ENCODE measurements around the gene THEM4. TPM values are rescaled to one million over a fixed set of nuclear protein-coding genes. Genes with fewer than 3 reads are reported as not detected.

THEM4 gene
- total and polyA plus RNA-seq, 8 donors: 6.1 to 27.8 (median 8.4) TPM

GRCh38 chr1:151825751-151826660, 83.3 kb downstream of the THEM4 start:
- Histone ChIP-seq H3K9me3 (no peaks in the 10 kb centered on the region), H3K36me3 (peaks cover 0 to 21% (median 2%) of the 10 kb centered on the region in 3 donors), H3K4me3 (no peak overlapping the region), H3K27ac (no peak overlapping the region), H3K4me1 (peaks cover 9 to 26% (median 18%) of the 10 kb centered on the region in 3 donors), H3K27me3 (no peaks in the 10 kb centered on the region)
- 64 to 67% methylated on average over 21 of the region's 21 CpGs for WGBS, 2 donors
- no peak for DNase-seq
- intact Hi-C loops (cut with DNase I): loop anchor here in 1 of 3 donors (10.0 kb wide), 1 partner anchor 51 kb away; no protein-coding TSS in a partner anchor
- ATAC-seq: no peak
- TF ChIP-seq, protein P1, sequence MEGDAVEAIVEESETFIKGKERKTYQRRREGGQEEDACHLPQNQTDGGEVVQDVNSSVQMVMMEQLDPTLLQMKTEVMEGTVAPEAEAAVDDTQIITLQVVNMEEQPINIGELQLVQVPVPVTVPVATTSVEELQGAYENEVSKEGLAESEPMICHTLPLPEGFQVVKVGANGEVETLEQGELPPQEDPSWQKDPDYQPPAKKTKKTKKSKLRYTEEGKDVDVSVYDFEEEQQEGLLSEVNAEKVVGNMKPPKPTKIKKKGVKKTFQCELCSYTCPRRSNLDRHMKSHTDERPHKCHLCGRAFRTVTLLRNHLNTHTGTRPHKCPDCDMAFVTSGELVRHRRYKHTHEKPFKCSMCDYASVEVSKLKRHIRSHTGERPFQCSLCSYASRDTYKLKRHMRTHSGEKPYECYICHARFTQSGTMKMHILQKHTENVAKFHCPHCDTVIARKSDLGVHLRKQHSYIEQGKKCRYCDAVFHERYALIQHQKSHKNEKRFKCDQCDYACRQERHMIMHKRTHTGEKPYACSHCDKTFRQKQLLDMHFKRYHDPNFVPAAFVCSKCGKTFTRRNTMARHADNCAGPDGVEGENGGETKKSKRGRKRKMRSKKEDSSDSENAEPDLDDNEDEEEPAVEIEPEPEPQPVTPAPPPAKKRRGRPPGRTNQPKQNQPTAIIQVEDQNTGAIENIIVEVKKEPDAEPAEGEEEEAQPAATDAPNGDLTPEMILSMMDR (IDR thresholded peaks at IDR 0.05): no peak
- no peak for FAIRE-seq

DNA sequence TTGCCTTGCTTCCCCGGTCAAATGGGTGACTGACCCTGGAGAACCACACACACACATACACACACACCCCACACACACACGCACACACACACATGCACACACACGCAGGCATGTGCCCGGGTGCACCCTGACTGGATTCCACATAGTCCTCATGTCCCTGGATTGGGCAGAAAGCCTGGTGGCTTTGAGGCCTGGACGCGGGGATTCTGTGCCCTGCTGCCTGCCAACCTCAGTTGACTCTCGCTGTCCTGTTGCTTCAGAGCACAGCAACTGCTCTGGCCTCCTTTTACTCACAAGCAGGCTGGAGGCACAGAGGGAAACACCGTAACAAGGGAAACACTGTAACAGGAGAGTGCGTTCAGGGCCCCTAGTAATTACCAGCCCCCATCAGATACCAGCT, 84.1 kb downstream of the THEM4 start:
- no peak for ATAC-seq
- TF ChIP-seq, protein P1 (IDR thresholded peaks at IDR 0.05): no peak
- Histone ChIP-seq H3K27ac (no peak overlapping the region), H3K4me3 (no peak overlapping the region), H3K4me1 (peaks cover 17 to 34% (median 26%) of the 10 kb centered on the region in 3 donors), H3K27me3 (no peaks in the 10 kb centered on the region), H3K9me3 (no peaks in the 10 kb centered on the region), H3K36me3 (peaks cover 0 to 21% (median 2%) of the 10 kb centered on the region in 3 donors)
- FAIRE-seq: no peak
- no peak for DNase-seq
- intact Hi-C loops (cut with DNase I): loop anchor here in 1 of 3 donors (10.0 kb wide), 1 partner anchor 50 kb away; no protein-coding TSS in a partner anchor
- WGBS, 2 donors: 77 to 79% methylated on average over 9 of the region's 9 CpGs

Other genes starting within 250 kb of the THEM4 start
- 1 to 10 TPM; 1.1 to 8.6 (median 3.6) TPM for gene CELF3, start 192.7 kb downstream of the THEM4 start, total RNA-seq
- 10 to 100 TPM; 39.2 to 76.3 TPM for gene CELF3, start 192.7 kb downstream of the THEM4 start, polyA plus RNA-seq
- gene RIIAD1, start 188.0 kb downstream of the THEM4 start, total RNA-seq: under 1 TPM in 4 of 6 donors, not detected in 2; 0.56 to 0.69 (median 0.63) TPM
- 1 to 10 TPM; 3.7 to 7.5 TPM for gene RIIAD1, start 188.0 kb downstream of the THEM4 start, polyA plus RNA-seq
- gene MRPL9, start 146.0 kb downstream of the THEM4 start, total RNA-seq: 10 to 100 TPM; 21.8 to 27.9 (median 24.6) TPM
- 10 to 100 TPM; 47.0 to 61.9 TPM for gene MRPL9, start 146.0 kb downstream of the THEM4 start, polyA plus RNA-seq
- 1 to 10 TPM; 2.6 to 7.5 (median 4.1) TPM for gene TDRKH, start 119.0 kb downstream of the THEM4 start, total RNA-seq
- gene TDRKH, start 119.0 kb downstream of the THEM4 start, polyA plus RNA-seq: 1 to 10 TPM; 2.6 to 4.2 TPM
- under 1 TPM; 0.15 to 0.52 (median 0.26) TPM for gene LINGO4, start 104.1 kb downstream of the THEM4 start, total RNA-seq
- under 1 TPM; 0.27 to 0.89 TPM for gene LINGO4, start 104.1 kb downstream of the THEM4 start, polyA plus RNA-seq
- gene RORC, start 77.7 kb downstream of the THEM4 start, total RNA-seq: 10 to 100 TPM; 11.9 to 28.8 (median 23.1) TPM
- 10 to 100 TPM; 17.1 to 36.7 TPM for gene RORC, start 77.7 kb downstream of the THEM4 start, polyA plus RNA-seq
- gene C2CD4D, start 69.7 kb downstream of the THEM4 start, total RNA-seq: 1 to 10 TPM in 1 of 6 donors, under 1 TPM in 5; 0.35 to 1.2 (median 0.59) TPM
- under 1 TPM; 0.40 to 0.68 TPM for gene C2CD4D, start 69.7 kb downstream of the THEM4 start, polyA plus RNA-seq
- under 1 TPM in 1 of 6 donors, not detected in 5; 0.17 TPM for gene THEM5, start 55.8 kb downstream of the THEM4 start, total RNA-seq
- not detected for gene THEM5, start 55.8 kb downstream of the THEM4 start, polyA plus RNA-seq
- 100 to 1,000 TPM in 2 of 6 donors, 10 to 100 TPM in 4; 34.3 to 211 (median 74.6) TPM for gene S100A10, start 84.3 kb upstream of the THEM4 start, total RNA-seq
- 100 to 1,000 TPM; 203 to 269 TPM for gene S100A10, start 84.3 kb upstream of the THEM4 start, polyA plus RNA-seq
- gene S100A11, start 127.5 kb upstream of the THEM4 start, total RNA-seq: 100 to 1,000 TPM in 2 of 6 donors, 10 to 100 TPM in 4; 23.6 to 291 (median 61.9) TPM
- 100 to 1,000 TPM; 239 to 433 TPM for gene S100A11, start 127.5 kb upstream of the THEM4 start, polyA plus RNA-seq
- not detected for gene TCHHL1, start 179.6 kb upstream of the THEM4 start, total RNA-seq
- not detected for gene TCHHL1, start 179.6 kb upstream of the THEM4 start, polyA plus RNA-seq
- gene TCHH, start 205.9 kb upstream of the THEM4 start, total RNA-seq: under 1 TPM in 5 of 6 donors, not detected in 1; 0.03 to 0.06 (median 0.06) TPM
- under 1 TPM; 0.15 to 0.42 TPM for gene TCHH, start 205.9 kb upstream of the THEM4 start, polyA plus RNA-seq
- not detected for gene RPTN, start 249.7 kb upstream of the THEM4 start, total RNA-seq
- not detected for gene RPTN, start 249.7 kb upstream of the THEM4 start, polyA plus RNA-seq